H54 (cell line): Measurements from ENCODE around the gene VPS41.

Experiments
- DNase-seq: peaks from one replicate; pipeline ENCODE4 v3.0.0; 2011; ENCODE audit warnings: low spot score, mixed read lengths; ENCODE audit not compliant: insufficient read length
- FAIRE-seq: peaks from 3 replicates; lab custom pipeline; 2011; peaks lifted over from hg19 to GRCh38; lab: Jason Lieb, UNC
- POLR2A ChIP-seq: IDR thresholded peaks from 2 replicates; pipeline ENCODE4 v1.6.1; 2011; ENCODE audit warnings: low read depth, mild to moderate bottlenecking, low read length

The VPS41 gene

DNA sequence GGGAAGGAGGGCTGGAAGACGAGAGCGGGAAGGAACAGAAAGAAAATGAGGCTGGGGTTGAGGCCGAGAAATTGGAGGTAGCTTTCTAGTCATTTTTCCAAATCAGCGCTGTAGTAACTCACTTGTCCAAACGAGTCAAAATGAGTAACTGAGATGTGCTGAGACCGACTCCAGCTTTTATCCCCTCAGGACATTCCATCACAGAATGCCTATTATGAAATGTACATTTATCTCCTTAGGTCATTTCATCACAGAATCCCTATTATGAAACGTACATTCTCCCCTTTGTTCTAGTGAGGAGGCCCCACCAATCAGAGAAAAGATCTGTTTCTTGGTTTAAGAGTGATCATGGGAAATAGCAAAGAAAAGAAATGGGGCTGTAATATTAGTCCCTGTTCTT lies 222.1 kb downstream of the VPS41 start:
- DNase-seq (no peak), FAIRE-seq (no peak)
- TF ChIP-seq POLR2A = no peak

DNA sequence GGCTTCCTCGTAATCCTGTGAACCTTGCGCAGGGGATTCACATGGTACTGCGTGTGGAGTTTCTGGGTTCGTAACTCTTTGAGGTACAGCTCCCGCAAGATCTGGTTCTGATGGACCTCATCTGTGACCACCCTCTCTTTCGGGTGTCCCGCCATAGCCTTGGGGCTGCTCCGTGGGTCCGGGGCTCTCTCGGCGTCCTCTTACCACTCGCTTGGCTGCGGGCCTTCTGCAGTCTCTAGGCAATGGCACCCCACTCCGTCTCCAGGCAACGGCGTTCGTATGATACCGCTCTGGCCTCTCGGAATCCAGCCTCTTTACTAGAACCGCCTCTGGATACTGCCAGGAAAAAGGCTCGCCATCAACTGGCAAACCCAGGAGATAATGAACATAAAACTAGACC lies 223.1 kb downstream of the VPS41 start:
- FAIRE-seq = no peak
- TF ChIP-seq POLR2A = no peak
- no peak for DNase-seq

DNA sequence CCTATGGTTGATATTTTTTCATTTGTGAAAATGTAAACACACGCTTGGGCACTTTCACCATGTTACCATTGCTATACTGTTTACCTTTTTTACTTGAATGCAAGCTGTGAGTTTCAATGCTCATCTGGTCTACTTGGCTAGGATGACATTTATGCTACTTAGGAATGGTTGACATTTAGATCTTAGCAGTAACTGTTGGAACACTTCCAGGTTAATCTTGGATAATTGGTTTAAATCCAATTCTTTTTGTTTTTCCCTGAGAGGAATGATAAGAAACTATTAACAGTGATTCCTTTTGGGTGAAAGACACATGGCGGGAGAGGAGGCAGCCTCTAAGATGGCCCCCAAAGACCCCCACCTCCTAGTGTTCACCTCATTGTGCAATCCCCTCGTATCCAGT lies 226.4 kb downstream of the VPS41 start:
- no peak for FAIRE-seq
- no peak for TF ChIP-seq POLR2A

DNA sequence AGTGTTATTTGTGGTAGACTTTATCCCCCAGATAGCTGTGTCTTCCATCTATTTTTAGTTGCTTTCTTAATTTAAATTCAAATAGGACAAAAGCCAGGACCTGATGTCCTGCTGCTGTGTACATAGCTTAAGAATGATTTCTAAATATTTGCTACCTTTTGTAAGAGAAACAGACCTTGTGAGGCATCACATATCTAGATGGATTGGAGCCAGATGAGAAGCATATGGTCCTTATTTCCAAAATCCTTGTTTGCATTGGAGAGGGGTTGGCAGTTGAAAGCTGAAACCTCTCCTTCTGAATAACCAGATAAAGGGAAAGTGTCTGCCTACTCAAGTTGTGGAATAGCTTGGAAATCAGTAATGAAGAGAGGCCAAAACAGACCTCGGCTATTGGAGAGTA lies 227.1 kb downstream of the VPS41 start:
- DNase-seq (no peak), FAIRE-seq (no peak)
- no peak for TF ChIP-seq POLR2A

More for the DNA sequence above, 226.4 kb downstream of the VPS41 start:
- no peak for DNase-seq

DNA sequence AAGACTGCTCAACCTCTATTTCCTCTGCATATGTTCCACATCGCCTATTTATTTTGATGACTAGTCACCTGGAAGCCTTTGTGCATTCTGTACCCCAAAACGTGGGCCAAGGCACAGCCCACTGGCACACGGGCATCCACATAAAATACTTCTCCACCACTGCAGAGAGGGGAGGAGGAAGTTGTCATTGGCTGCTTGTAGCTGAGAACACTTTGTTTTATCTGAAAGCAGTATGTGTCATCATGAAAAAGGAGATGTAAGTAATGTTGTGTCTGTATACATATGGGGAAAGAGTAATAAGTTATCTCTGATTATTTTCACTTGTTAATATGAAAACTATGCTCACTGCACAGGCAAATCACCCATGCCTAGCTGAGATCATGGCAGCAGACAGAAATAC lies 229.6 kb downstream of the VPS41 start:
- DNase-seq (no peak), FAIRE-seq (no peak)
- TF ChIP-seq POLR2A = no peak

DNA sequence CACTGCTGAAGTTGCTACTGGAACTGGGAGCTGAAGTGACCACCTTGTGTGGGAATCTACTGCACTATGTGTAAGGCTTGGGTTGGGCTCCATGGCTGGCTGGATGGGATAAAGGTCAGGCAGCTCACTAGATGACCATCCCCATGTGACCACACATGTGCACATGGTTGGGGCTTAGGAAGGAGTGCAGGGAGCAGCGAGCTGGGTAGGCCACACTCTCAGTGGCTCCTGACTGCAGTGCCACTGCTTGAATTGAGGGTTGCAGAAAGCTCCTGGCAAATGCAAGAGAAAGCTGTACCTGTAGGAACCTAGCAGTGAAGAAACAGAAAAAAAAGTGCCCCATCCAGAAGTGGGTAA lies 230.3 kb downstream of the VPS41 start:
- no peak for TF ChIP-seq POLR2A
- FAIRE-seq = no peak

DNA sequence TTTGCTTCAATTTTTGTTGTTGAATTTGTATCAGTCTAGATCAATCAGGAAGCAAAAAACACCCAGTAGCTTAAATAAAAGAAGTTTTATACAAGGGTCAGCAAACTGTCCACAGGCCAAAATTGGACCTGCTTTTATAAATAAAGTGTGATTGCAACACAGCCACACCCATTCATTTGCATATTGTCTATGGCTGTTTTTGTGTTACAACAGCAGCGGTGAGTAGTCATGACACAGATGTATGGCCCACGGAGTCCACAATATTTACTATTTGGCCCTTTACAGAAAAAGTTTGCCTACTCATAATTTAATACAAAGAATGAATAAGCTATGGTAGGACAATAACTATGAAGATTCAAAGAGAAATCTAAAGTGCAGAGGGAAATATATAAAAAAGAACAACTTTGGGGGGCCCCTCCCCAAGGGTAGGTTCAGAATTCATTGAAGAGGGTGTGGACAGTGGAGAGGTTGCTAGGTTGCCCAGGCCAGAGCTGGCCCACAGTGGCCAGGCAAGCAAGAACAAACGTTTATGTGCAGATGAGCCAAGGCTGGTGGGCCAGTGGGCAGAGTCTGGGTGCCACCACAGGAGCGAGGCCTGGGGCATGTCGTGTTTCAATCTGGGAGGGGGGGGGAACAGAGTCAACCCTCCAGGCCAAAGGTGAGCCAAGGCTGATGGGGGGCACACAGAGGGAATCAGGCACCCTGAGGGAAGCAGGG lies 230.9 kb downstream of the VPS41 start:
- no peak for FAIRE-seq
- TF ChIP-seq POLR2A = no peak
- no peak for DNase-seq

More for the DNA sequence above, 230.3 kb downstream of the VPS41 start:
- DNase-seq = no peak

DNA sequence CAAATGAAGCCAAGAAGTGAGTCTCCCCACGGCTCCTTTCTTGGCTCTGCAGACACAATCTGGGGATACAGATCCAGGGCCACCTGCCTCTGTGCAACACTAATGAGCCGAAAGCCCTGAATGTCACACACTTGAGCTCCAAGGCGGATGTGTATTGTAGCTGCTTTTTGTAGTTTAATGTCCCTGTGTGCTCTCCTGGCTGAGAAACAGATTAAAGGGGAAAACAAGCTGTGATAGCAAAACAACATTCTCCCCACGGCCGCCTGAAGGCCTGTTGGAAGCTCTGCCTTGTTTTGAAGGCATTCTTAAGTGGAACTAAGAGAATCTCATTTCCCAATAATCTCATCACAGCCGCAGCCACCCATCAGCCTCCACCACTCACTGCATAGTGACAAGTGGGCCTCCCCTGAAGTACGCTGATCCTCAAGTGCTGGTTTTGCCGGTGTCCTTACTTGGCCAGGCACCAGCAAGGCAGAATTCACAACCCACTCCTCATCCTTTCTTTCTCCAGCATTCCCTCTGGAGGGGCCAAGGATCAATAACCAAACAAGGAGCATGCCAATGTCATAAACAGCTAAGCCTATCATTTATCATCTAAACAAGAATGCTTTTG lies 233.4 kb downstream of the VPS41 start:
- no peak for DNase-seq
- no peak for TF ChIP-seq POLR2A
- FAIRE-seq = no peak

DNA sequence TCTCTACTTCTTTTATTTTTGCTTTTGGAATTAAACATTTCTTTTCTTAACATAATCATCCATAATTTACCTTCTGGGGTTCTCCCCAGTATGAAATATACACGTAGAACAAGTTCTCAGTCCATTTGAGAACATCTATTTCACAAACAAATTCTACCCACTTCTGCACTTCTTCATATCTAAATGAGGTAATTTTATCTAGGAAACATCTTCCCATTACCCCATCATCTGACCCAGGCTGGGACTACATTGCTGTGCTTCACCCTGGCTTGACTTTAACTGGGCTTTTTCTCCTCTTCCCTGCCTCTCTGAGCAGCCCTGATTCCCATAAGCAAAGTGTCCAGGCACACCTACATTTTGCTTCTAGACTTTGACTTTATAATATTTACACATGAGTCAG lies 234.5 kb downstream of the VPS41 start:
- FAIRE-seq = no peak
- no peak for TF ChIP-seq POLR2A

DNA sequence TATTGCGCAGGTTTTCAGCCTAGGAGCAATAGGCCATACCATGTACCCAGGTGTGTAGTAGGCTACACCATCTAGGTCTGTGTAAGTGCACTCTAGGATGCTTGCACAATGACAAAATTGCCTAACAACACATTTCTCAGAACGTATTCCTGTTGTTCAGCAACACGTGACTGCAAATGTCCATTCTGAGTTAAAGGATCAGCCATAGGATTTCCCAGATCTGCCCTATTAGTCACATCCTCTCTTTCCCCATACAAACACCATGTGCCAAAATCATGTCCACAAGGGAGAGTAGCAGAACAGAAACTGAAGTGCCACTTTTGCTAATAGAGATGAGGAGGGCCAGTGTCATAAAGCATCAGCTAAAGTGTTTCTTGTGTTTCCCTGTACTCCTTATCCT lies 235.2 kb downstream of the VPS41 start:
- TF ChIP-seq POLR2A = no peak
- peak; percentile 47 for DNase-seq
- FAIRE-seq = no peak

More for the DNA sequence above, 234.5 kb downstream of the VPS41 start:
- no peak for DNase-seq
